ENCODE results near the gene TRPM2. TPM values are rescaled to one million over a fixed set of nuclear protein-coding genes. Genes with fewer than 3 reads are reported as not detected.

The TRPM2 gene
- total RNA-seq, 2 experiments from 2014 or later: 1.9 to 2.9 TPM

DNA sequence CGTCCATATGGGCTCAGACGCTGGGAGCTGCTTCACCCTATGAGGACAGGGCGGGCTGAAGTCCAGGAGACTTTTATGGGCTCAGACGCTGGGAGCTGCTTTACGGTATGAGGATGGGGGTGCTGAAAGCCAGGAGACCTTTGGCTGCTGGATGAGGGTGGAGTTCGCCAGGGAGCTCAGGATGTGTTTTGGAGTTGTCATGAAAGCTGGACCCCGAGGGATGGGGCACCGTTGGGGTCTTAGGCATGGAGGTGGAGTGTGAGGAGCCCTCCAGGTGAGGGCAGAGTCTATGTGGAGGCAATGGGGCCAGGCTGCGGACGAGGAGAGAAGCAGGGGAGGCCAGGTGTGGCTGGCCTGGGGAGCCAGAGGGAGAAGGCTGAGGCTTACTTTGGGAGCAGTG, 27.5 kb downstream of the TRPM2 start:
- H3K4me1 ChIP-seq (ENCODE audit: insufficient read depth, low read length): peaks cover 6% of the 10 kb centered on the region
- Mint-ChIP-seq H3K9me3 (peaks cover 16% of the 10 kb centered on the region), H3K27ac (no peak overlapping the region), H3K36me3 (ENCODE audit: low read depth) (peaks cover 32% of the 10 kb centered on the region), H3K27me3 (no peaks in the 10 kb centered on the region), H3K4me3 (no peak overlapping the region), H3K4me1 (ENCODE audit: low read depth) (peaks cover 4% of the 10 kb centered on the region)
- H3K4me3 ChIP-seq (ENCODE audit: low read length): no peak overlapping the region
- ChIA-PET POLR2A (no interaction called here), CTCF (no interaction called here)
- TF ChIP-seq, protein P1, sequence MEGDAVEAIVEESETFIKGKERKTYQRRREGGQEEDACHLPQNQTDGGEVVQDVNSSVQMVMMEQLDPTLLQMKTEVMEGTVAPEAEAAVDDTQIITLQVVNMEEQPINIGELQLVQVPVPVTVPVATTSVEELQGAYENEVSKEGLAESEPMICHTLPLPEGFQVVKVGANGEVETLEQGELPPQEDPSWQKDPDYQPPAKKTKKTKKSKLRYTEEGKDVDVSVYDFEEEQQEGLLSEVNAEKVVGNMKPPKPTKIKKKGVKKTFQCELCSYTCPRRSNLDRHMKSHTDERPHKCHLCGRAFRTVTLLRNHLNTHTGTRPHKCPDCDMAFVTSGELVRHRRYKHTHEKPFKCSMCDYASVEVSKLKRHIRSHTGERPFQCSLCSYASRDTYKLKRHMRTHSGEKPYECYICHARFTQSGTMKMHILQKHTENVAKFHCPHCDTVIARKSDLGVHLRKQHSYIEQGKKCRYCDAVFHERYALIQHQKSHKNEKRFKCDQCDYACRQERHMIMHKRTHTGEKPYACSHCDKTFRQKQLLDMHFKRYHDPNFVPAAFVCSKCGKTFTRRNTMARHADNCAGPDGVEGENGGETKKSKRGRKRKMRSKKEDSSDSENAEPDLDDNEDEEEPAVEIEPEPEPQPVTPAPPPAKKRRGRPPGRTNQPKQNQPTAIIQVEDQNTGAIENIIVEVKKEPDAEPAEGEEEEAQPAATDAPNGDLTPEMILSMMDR (IDR thresholded peaks at IDR 0.05): no peak
- no peak overlapping the region for H3K27ac ChIP-seq (ENCODE audit: low read depth in 1 of 2, low read length in 2 of 2)
- intact Hi-C loops (cut with DNase I, micrococcal nuclease): no loop called here
- ATAC-seq (ENCODE audit: poor library complexity) (no peak), DNase-seq (no peak)
- H3K27me3 ChIP-seq (ENCODE audit: control insufficient read depth in 1 of 2, insufficient read depth in 2 of 2, low read length in 2 of 2): no peaks in the 10 kb centered on the region
- H3K36me3 ChIP-seq (ENCODE audit: insufficient read depth, low read length): no peaks in the 10 kb centered on the region
- peaks cover 17 to 21% of the 10 kb centered on the region in 2 experiments for H3K9me3 ChIP-seq (ENCODE audit: control insufficient read depth in 1 of 2, insufficient read depth in 1 of 2, low read length in 2 of 2)

GRCh38 chr21:44381874-44382273, 28.5 kb downstream of the TRPM2 start:
- Mint-ChIP-seq H3K27ac (no peak overlapping the region), H3K27me3 (no peaks in the 10 kb centered on the region), H3K4me3 (no peak overlapping the region), H3K36me3 (ENCODE audit: low read depth) (peaks cover 32% of the 10 kb centered on the region), H3K9me3 (peaks cover 18% of the 10 kb centered on the region), H3K4me1 (ENCODE audit: low read depth) (no peaks in the 10 kb centered on the region)
- CTCF ChIA-PET: no interaction called here
- Histone ChIP-seq H3K4me1 (ENCODE audit: insufficient read depth, low read length) (no peaks in the 10 kb centered on the region), H3K4me3 (ENCODE audit: low read length) (no peak overlapping the region), H3K27ac (ENCODE audit: low read depth in 1 of 2, low read length in 2 of 2) (no peak overlapping the region), H3K27me3 (ENCODE audit: control insufficient read depth in 1 of 2, insufficient read depth in 2 of 2, low read length in 2 of 2) (no peaks in the 10 kb centered on the region), H3K36me3 (ENCODE audit: insufficient read depth, low read length) (no peaks in the 10 kb centered on the region), H3K9me3 (ENCODE audit: control insufficient read depth in 1 of 2, insufficient read depth in 1 of 2, low read length in 2 of 2) (peaks cover 23 to 25% of the 10 kb centered on the region in 2 experiments)
- intact Hi-C loops (cut with DNase I, micrococcal nuclease): no loop called here
- POLR2A ChIA-PET: no interaction called here
- DNase-seq: no peak
- TF ChIP-seq, protein P1 (IDR thresholded peaks at IDR 0.05): no peak
- ATAC-seq (ENCODE audit: poor library complexity): no peak

DNA sequence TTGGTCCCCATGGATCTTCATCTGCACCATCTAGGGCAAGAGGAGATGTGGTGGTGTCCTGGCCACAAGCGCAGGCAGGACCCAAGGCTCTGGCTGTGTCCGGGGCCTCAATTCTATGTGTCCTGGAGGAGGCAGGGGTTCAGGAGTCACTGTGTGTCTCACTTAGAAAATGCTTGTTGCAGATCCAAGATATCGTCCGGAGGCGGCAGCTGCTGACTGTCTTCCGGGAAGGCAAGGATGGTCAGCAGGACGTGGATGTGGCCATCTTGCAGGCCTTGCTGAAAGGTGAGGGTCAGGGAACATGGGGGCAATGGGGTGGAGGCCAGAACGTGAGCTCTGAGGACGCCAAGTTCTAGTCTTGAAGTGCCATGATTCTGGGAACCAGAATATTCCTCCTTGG, 29.1 kb downstream of the TRPM2 start:
- no peak overlapping the region for H3K4me3 Mint-ChIP-seq
- H3K27me3 Mint-ChIP-seq: no peaks in the 10 kb centered on the region
- peaks cover 32% of the 10 kb centered on the region for H3K36me3 Mint-ChIP-seq (ENCODE audit: low read depth)
- no peaks in the 10 kb centered on the region for H3K4me1 Mint-ChIP-seq (ENCODE audit: low read depth)
- Histone ChIP-seq H3K9me3 (ENCODE audit: control insufficient read depth in 1 of 2, insufficient read depth in 1 of 2, low read length in 2 of 2) (peaks cover 25% of the 10 kb centered on the region in 2 experiments), H3K4me1 (ENCODE audit: insufficient read depth, low read length) (no peaks in the 10 kb centered on the region), H3K27me3 (ENCODE audit: control insufficient read depth in 1 of 2, insufficient read depth in 2 of 2, low read length in 2 of 2) (no peaks in the 10 kb centered on the region), H3K36me3 (ENCODE audit: insufficient read depth, low read length) (no peaks in the 10 kb centered on the region), H3K27ac (ENCODE audit: low read depth in 1 of 2, low read length in 2 of 2) (no peak overlapping the region), H3K4me3 (ENCODE audit: low read length) (no peak overlapping the region)
- ChIA-PET CTCF (no interaction called here), POLR2A (no interaction called here)
- ATAC-seq (ENCODE audit: poor library complexity): no peak
- TF ChIP-seq, protein P1 (IDR thresholded peaks at IDR 0.05): no peak
- no peak overlapping the region for H3K27ac Mint-ChIP-seq
- intact Hi-C loops (cut with DNase I, micrococcal nuclease): no loop called here
- DNase-seq: no peak
- H3K9me3 Mint-ChIP-seq: peaks cover 18% of the 10 kb centered on the region
